CD14-positive monocyte (primary cell): ENCODE results near the gene SCD5. TPM values are rescaled to one million over a fixed set of nuclear protein-coding genes. Genes with fewer than 3 reads are reported as not detected.

Experiments used
- DNase-seq, 3 donors: peaks; one replicate each; pipeline ENCODE4 v3.0.0-alpha.2; 2011 to 2022
- H2AFZ ChIP-seq: 2 replicates; pipeline ENCODE4 v1.6.0; 2012; ENCODE audit warnings: mild to moderate bottlenecking, low read depth, low read length, inconsistent platforms; ENCODE audit not compliant: insufficient read depth, poor library complexity, severe bottlenecking
- H3K27ac ChIP-seq, 2 donors: 1 replicate in 1 of 2; 2 replicates in 1 of 2; pipeline ENCODE4 v1.5.1; 2012 to 2013; ENCODE audit warnings: low read length in 2 of 2, control low read depth in 1 of 2, inconsistent platforms in 1 of 2, low read depth in 1 of 2, mild to moderate bottlenecking in 1 of 2
- H3K27me3 ChIP-seq, 2 donors: one replicate each; pipeline versions ENCODE4 v1.6.0 to v1.6.1; 2011 to 2013; ENCODE audit warnings: low read length in 2 of 2; ENCODE audit not compliant: control insufficient read depth in 2 of 2, insufficient read depth in 2 of 2
- H3K36me3 ChIP-seq, 2 donors: replicated peaks in 1 of 2; 1 replicate in 1 of 2; 2 replicates in 1 of 2; pipeline versions ENCODE4 v1.5.1 to v1.6.1; 2012 to 2013; ENCODE audit warnings: low read length in 2 of 2, control low read depth in 1 of 2, inconsistent platforms in 1 of 2, mild to moderate bottlenecking in 1 of 2; ENCODE audit not compliant: insufficient read depth in 2 of 2, control insufficient read depth in 1 of 2
- H3K4me1 ChIP-seq, 2 donors: 1 replicate in 1 of 2; 2 replicates in 1 of 2; pipeline versions ENCODE4 v1.5.1 to v1.6.1; 2012 to 2013; ENCODE audit warnings: low read length in 2 of 2, control low read depth in 1 of 2, inconsistent platforms in 1 of 2, mild to moderate bottlenecking in 1 of 2, moderate library complexity in 1 of 2; ENCODE audit not compliant: insufficient read depth in 2 of 2, control insufficient read depth in 1 of 2
- H3K4me2 ChIP-seq: replicated peaks from 2 replicates; pipeline ENCODE3; 2012; ENCODE audit warnings: low read length, moderate library complexity, mild to moderate bottlenecking; ENCODE audit not compliant: poor library complexity, severe bottlenecking; ENCODE audit errors: extremely low read depth
- H3K4me3 ChIP-seq, 3 experiments: fragments of 200-600 bp in 1 of 3; sonication (generic) in 1 of 3; replicated peaks in 1 of 3; 1 replicate in 2 of 3; 2 replicates in 1 of 3; pipeline ENCODE4 v1.5.1; 2011 to 2013; ENCODE audit warnings: low read length in 3 of 3, mild to moderate bottlenecking in 3 of 3, control low read depth in 2 of 3, low read depth in 2 of 3, inconsistent platforms in 1 of 3, moderate library complexity in 1 of 3
- H3K79me2 ChIP-seq: 2 replicates; pipeline ENCODE4 v1.6.0; 2012; ENCODE audit warnings: mild to moderate bottlenecking, control low read depth, inconsistent platforms, low read length, moderate library complexity; ENCODE audit not compliant: insufficient read depth
- H3K9ac ChIP-seq: 2 replicates; pipeline ENCODE4 v1.6.0; 2017; ENCODE audit warnings: low read length, mild to moderate bottlenecking; ENCODE audit not compliant: insufficient read depth, poor library complexity, severe bottlenecking
- H3K9me3 ChIP-seq, 2 donors: replicated peaks in 1 of 2; 1 replicate in 1 of 2; 2 replicates in 1 of 2; pipeline versions ENCODE4 v1.5.1 to v1.6.1; 2012 to 2013; ENCODE audit warnings: low read length in 2 of 2, control low read depth in 1 of 2; ENCODE audit not compliant: control insufficient read depth in 1 of 2, insufficient read depth in 1 of 2
- H4K20me1 ChIP-seq: 2 replicates; pipeline ENCODE4 v1.6.0; 2012; ENCODE audit warnings: mild to moderate bottlenecking, low read length, control low read depth, moderate library complexity; ENCODE audit not compliant: insufficient read depth
- H3K27ac Mint-ChIP-seq, 7 donors: one replicate each; pipeline ENCODE4 v1.8.0; 2020; ENCODE audit warnings: mild to moderate bottlenecking in 7 of 7, mixed read lengths in 7 of 7, moderate library complexity in 6 of 7, inconsistent platforms in 2 of 7
- H3K27me3 Mint-ChIP-seq, 3 donors: one replicate each; pipeline ENCODE4 v1.8.0; 2021 to 2022; ENCODE audit warnings: low read depth in 3 of 3, mild to moderate bottlenecking in 3 of 3, mixed read lengths in 3 of 3, moderate library complexity in 3 of 3, inconsistent platforms in 1 of 3
- H3K36me3 Mint-ChIP-seq, 2 donors: one replicate each; pipeline ENCODE4 v1.8.0; 2020; ENCODE audit warnings: mixed read lengths in 2 of 2, inconsistent platforms in 1 of 2, mild to moderate bottlenecking in 1 of 2
- H3K4me1 Mint-ChIP-seq: one replicate; pipeline ENCODE4 v1.8.0; 2020; ENCODE audit warnings: mild to moderate bottlenecking, mixed read lengths
- H3K4me3 Mint-ChIP-seq, 2 donors: one replicate each; pipeline ENCODE4 v1.8.0; 2020; ENCODE audit warnings: mild to moderate bottlenecking in 2 of 2, mixed read lengths in 2 of 2, moderate library complexity in 1 of 2
- H3K9me3 Mint-ChIP-seq, 7 donors: one replicate each; pipeline ENCODE4 v1.8.0; 2020 to 2022; ENCODE audit warnings: mixed read lengths in 7 of 7, mild to moderate bottlenecking in 6 of 7, moderate library complexity in 6 of 7, inconsistent platforms in 2 of 7
- WGBS: methylation state at CpG from one replicate; pipeline ENCODE4 v1.1.5; 2013; ENCODE audit warnings: missing lambda C conversion rate; ENCODE audit not compliant: insufficient coverage; 5-methylcytosine and 5-hydroxymethylcytosine counted together
- intact Hi-C, 2 donors: fragments of 100-400 bp; cut with micrococcal nuclease; formaldehyde crosslinking; loops; one replicate each; pipeline versions ENCODE4 v1.15.0 to v1.15.1; 2023
- polyA plus RNA-seq, 3 donors: library from polyadenylated mRNA; depleted of rRNA in 1 of 3; unstranded in 2 of 3; stranded (reverse) in 1 of 3; fragments of 300-500 nt in 2 of 3; fragments of >200 nt in 1 of 3; fragmentation: Illumina TruSeq in 2 of 3; gene quantifications; 1 replicate in 2 of 3; 2 replicates in 1 of 3; pipeline ENCODE4 v1.2.3, GENCODE V29; 2012 to 2021
- TF ChIP-seq, protein P1 (sequence below): fragments of 200-600 bp; IDR thresholded peaks from one replicate; pipeline ENCODE4 v1.8.0; 2022; ENCODE audit warnings: antibody characterized with exemption, mild to moderate bottlenecking

SCD5 gene
- polyA plus RNA-seq, 3 donors, result 0.28 to 1.3 (median 0.61) TPM

- Histone ChIP-seq H3K9ac (no peak overlapping the region), H4K20me1 (no peaks in the 10 kb centered on the region), H3K79me2 (no peaks in the 10 kb centered on the region), H3K9me3 (no peaks in the 10 kb centered on the region), H2AFZ (no peak overlapping the region), H3K36me3 (no peaks in the 10 kb centered on the region), H3K27me3 (no peaks in the 10 kb centered on the region), H3K4me3 (no peak overlapping the region), H3K4me2 (no peak overlapping the region), H3K27ac (no peak overlapping the region), H3K4me1 (no peaks in the 10 kb centered on the region)
- no peak overlapping the region for H3K27ac Mint-ChIP-seq
- H3K27me3 Mint-ChIP-seq, result peaks cover 1 to 7% (median 1%) of the 10 kb centered on the region in 3 donors
- intact Hi-C loops, result no loop called here
- H3K4me1 Mint-ChIP-seq, result no peaks in the 10 kb centered on the region
- no peaks in the 10 kb centered on the region for H3K36me3 Mint-ChIP-seq
- H3K9me3 Mint-ChIP-seq, result no peaks in the 10 kb centered on the region
- no peak for DNase-seq
- TF ChIP-seq, protein P1, sequence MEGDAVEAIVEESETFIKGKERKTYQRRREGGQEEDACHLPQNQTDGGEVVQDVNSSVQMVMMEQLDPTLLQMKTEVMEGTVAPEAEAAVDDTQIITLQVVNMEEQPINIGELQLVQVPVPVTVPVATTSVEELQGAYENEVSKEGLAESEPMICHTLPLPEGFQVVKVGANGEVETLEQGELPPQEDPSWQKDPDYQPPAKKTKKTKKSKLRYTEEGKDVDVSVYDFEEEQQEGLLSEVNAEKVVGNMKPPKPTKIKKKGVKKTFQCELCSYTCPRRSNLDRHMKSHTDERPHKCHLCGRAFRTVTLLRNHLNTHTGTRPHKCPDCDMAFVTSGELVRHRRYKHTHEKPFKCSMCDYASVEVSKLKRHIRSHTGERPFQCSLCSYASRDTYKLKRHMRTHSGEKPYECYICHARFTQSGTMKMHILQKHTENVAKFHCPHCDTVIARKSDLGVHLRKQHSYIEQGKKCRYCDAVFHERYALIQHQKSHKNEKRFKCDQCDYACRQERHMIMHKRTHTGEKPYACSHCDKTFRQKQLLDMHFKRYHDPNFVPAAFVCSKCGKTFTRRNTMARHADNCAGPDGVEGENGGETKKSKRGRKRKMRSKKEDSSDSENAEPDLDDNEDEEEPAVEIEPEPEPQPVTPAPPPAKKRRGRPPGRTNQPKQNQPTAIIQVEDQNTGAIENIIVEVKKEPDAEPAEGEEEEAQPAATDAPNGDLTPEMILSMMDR, result no peak
- WGBS, result 87% methylated on average over 6 of the region's 8 CpGs
- no peak overlapping the region for H3K4me3 Mint-ChIP-seq
These were observed 210.6 kb downstream of the SCD5 start for GRCh38 chr4:82587826-82588540.

- Histone ChIP-seq H3K79me2 (no peaks in the 10 kb centered on the region), H3K27me3 (no peaks in the 10 kb centered on the region), H4K20me1 (no peaks in the 10 kb centered on the region), H3K36me3 (no peaks in the 10 kb centered on the region), H3K4me1 (no peaks in the 10 kb centered on the region), H3K27ac (no peak overlapping the region), H3K9me3 (no peaks in the 10 kb centered on the region), H3K9ac (no peak overlapping the region), H3K4me3 (no peak overlapping the region), H2AFZ (no peak overlapping the region), H3K4me2 (no peak overlapping the region)
- DNase-seq, result no peak
- Mint-ChIP-seq H3K27ac (peak overlapping the region in 1 of 7 donors; percentile 43), H3K4me1 (no peaks in the 10 kb centered on the region), H3K27me3 (peaks cover 1 to 3% (median 2%) of the 10 kb centered on the region in 3 donors), H3K9me3 (no peaks in the 10 kb centered on the region), H3K36me3 (no peaks in the 10 kb centered on the region), H3K4me3 (no peak overlapping the region)
- TF ChIP-seq, protein P1, result no peak
- 100% methylated on average over 3 of the region's 8 CpGs for WGBS
- intact Hi-C loops, result no loop called here
These were observed 212.7 kb downstream of the SCD5 start for GRCh38 chr4:82585690-82586435.
